KBM-7 (cell line): Measurements from ENCODE around the gene RPS5.

ENCODE experiments used
- DNase-seq: peaks from one replicate; pipeline ENCODE4 v3.0.0-alpha.2; 2015
- in situ Hi-C: fragments of 300-500 bp; cut with MboI; formaldehyde crosslinking; loops from 2 replicates; pipeline ENCODE4 v1.14.3; 2020; ENCODE audit warnings: low sequenced_read_pairs, low pct_unique_long_range_greater_than_20kb, mixed read lengths

Gene RPS5

GRCh38 chr19:58381460-58382212, 5.4 kb upstream of the RPS5 start:
- DNase-seq = no peak

GRCh38 chr19:58382997-58383603, 4.0 kb upstream of the RPS5 start:
- in situ Hi-C loops = no loop called here
- no peak for DNase-seq

More at GRCh38 chr19:58381460-58382212, 5.4 kb upstream of the RPS5 start:
- in situ Hi-C loops = no loop called here

- in situ Hi-C loops = no loop called here
- DNase-seq = no peak
These were observed 1.7 kb upstream of the RPS5 start for GRCh38 chr19:58385313-58385890.

GRCh38 chr19:58385891-58386575, 1.0 kb upstream of the RPS5 start:
- DNase-seq = no peak

GRCh38 chr19:58387338-58388174, 487 bp downstream of the RPS5 start:
- peak; percentile 30 for DNase-seq
- in situ Hi-C loops = no loop called here

More at GRCh38 chr19:58385891-58386575, 1.0 kb upstream of the RPS5 start:
- in situ Hi-C loops = no loop called here

- in situ Hi-C loops = no loop called here
These were observed 1.1 kb downstream of the RPS5 start for GRCh38 chr19:58388175-58388526.

GRCh38 chr19:58392945-58393724, 6.1 kb downstream of the RPS5 start:
- in situ Hi-C loops = no loop called here
- DNase-seq = no peak

More at GRCh38 chr19:58388175-58388526, 1.1 kb downstream of the RPS5 start:
- DNase-seq = no peak

- in situ Hi-C loops = no loop called here
- no peak for DNase-seq
These were observed 6.6 kb downstream of the RPS5 start for GRCh38 chr19:58393725-58394033.

GRCh38 chr19:58394821-58395219, 7.8 kb downstream of the RPS5 start:
- in situ Hi-C loops = no loop called here

GRCh38 chr19:58395220-58395978, 8.3 kb downstream of the RPS5 start, which contains the start of gene RNF225:
Gene RNF225 (plus strand): TSS chr19:58395656. CDS start chr19:58396090, 434 bp downstream.
- DNase-seq = peak; percentile 30
- in situ Hi-C loops = no loop called here

More at GRCh38 chr19:58394821-58395219, 7.8 kb downstream of the RPS5 start:
- no peak for DNase-seq

GRCh38 chr19:58395979-58396627, 9.0 kb downstream of the RPS5 start:
- DNase-seq = no peak
- in situ Hi-C loops = no loop called here

GRCh38 chr19:58396691-58397532, 9.8 kb downstream of the RPS5 start:
- DNase-seq = no peak
- in situ Hi-C loops = no loop called here

- in situ Hi-C loops = no loop called here
- no peak for DNase-seq
These were observed 10.5 kb downstream of the RPS5 start for GRCh38 chr19:58397533-58398037.

GRCh38 chr19:58398087-58398486, 11.0 kb downstream of the RPS5 start:
- no peak for DNase-seq
- in situ Hi-C loops = no loop called here

- in situ Hi-C loops = no loop called here
These were observed 11.5 kb downstream of the RPS5 start for GRCh38 chr19:58398545-58398944.

GRCh38 chr19:58399903-58400302, 12.8 kb downstream of the RPS5 start:
- in situ Hi-C loops = no loop called here
- no peak for DNase-seq

More at GRCh38 chr19:58398545-58398944, 11.5 kb downstream of the RPS5 start:
- DNase-seq = no peak
